K562 (cell line): Measurements from ENCODE around the gene PTPN7. TPM values are rescaled to one million over a fixed set of nuclear protein-coding genes. Genes with fewer than 3 reads are reported as not detected.

Experiments
- ATF7 ChIP-seq: fragments of 450-650 bp; IDR thresholded peaks from 2 replicates; pipeline ENCODE4 v1.7.1; 2014; ENCODE audit warnings: mild to moderate bottlenecking, moderate library complexity
- DNMT1 ChIP-seq: fragments of 450-650 bp; IDR thresholded peaks from 2 replicates; pipeline ENCODE4 v1.6.1; 2016; ENCODE audit warnings: antibody characterized with exemption, mild to moderate bottlenecking
- ETV5 ChIP-seq: sonication (generic); formaldehyde crosslinking; IDR thresholded peaks from 2 replicates; pipeline ENCODE4 v1.4.0; 2020; ENCODE audit warnings: low read depth, mild to moderate bottlenecking, missing genetic modification reagents
- FOXK1 ChIP-seq: sonication (generic); formaldehyde crosslinking; IDR thresholded peaks from 2 replicates; pipeline ENCODE4 v1.8.0; 2022; ENCODE audit warnings: missing genetic modification reagents, mild to moderate bottlenecking, borderline replicate concordance
- GABPB1 ChIP-seq: sonication (generic); formaldehyde crosslinking; IDR thresholded peaks from 2 replicates; pipeline ENCODE4 v1.8.0; 2022; ENCODE audit warnings: mild to moderate bottlenecking, missing genetic modification reagents
- HOXB6 ChIP-seq: fragments of 250-450 bp; sonication (Bioruptor Pico); IDR thresholded peaks from 2 replicates; pipeline ENCODE4 v1.5.1; 2022; ENCODE audit warnings: mild to moderate bottlenecking, borderline replicate concordance
- MEF2A ChIP-seq: IDR thresholded peaks from 2 replicates; pipeline ENCODE4 v1.6.1; 2011; ENCODE audit warnings: low read depth, mild to moderate bottlenecking, low read length, moderate library complexity; ENCODE audit not compliant: control insufficient read depth
- MYNN ChIP-seq, 2 experiments: sonication (generic); formaldehyde crosslinking in 1 of 2; IDR thresholded peaks; 2 replicates each; pipeline versions ENCODE4 v1.5.0 to v1.6.1; 2016 to 2020; ENCODE audit warnings: antibody characterized with exemption in 1 of 2, missing genetic modification reagents in 1 of 2
- NEUROD1 ChIP-seq: fragments of 150-350 bp; IDR thresholded peaks from 2 replicates; pipeline ENCODE4 v1.6.1; 2014; ENCODE audit warnings: borderline replicate concordance, low read length, low read depth; ENCODE audit not compliant: partially characterized antibody
- NR0B1 ChIP-seq: fragments of 450-650 bp; IDR thresholded peaks from one replicate; pipeline ENCODE4 v1.6.1; 2018; ENCODE audit warnings: mild to moderate bottlenecking, moderate library complexity; ENCODE audit not compliant: partially characterized antibody
- PHB2 ChIP-seq: fragments of 450-650 bp; IDR thresholded peaks from 2 replicates; pipeline ENCODE4 v1.6.1; 2017; ENCODE audit warnings: low read depth
- RBBP5 ChIP-seq: fragments of 200-600 bp; sonication (generic); IDR thresholded peaks from 2 replicates; pipeline ENCODE4 v1.6.1; 2012; ENCODE audit warnings: borderline replicate concordance, mild to moderate bottlenecking, low read length, control low read depth, inconsistent platforms; ENCODE audit not compliant: insufficient read depth, poor library complexity, severe bottlenecking
- RHOXF2B ChIP-seq: fragments of 250-450 bp; sonication (Bioruptor Pico); conservative IDR thresholded peaks from 2 replicates; pipeline ENCODE4 v1.5.1; 2021
- TAF15 ChIP-seq: fragments of 200-400 bp; formaldehyde crosslinking; IDR thresholded peaks from 2 replicates; pipeline ENCODE4 v1.6.1; 2017; ENCODE audit warnings: mild to moderate bottlenecking, low read depth, low read length, moderate library complexity
- TAF9B ChIP-seq: fragments of 450-650 bp; IDR thresholded peaks from 2 replicates; pipeline ENCODE4 v1.6.1; 2018; ENCODE audit warnings: mild to moderate bottlenecking; ENCODE audit not compliant: partially characterized antibody
- TARDBP ChIP-seq: fragments of 450-650 bp; IDR thresholded peaks from 2 replicates; pipeline ENCODE4 v1.6.1; 2016
- ZFP1 ChIP-seq: fragments of 450-650 bp; formaldehyde crosslinking; IDR thresholded peaks from 2 replicates; pipeline ENCODE4 v1.4.0; 2020; ENCODE audit warnings: mild to moderate bottlenecking, mixed read lengths
- ZKSCAN1 ChIP-seq: fragments of 150-350 bp; IDR thresholded peaks from 2 replicates; pipeline ENCODE4 v1.6.1; 2016; ENCODE audit warnings: low read depth, low read length
- ZNF197 ChIP-seq: fragments of 200-800 bp; sonication (Bioruptor generic); IDR thresholded peaks from 2 replicates; pipeline ENCODE4 v1.6.1; 2016; ENCODE audit warnings: low read depth, missing genetic modification characterization, missing compliant biosample characterization
- ZNF316 ChIP-seq: fragments of 450-650 bp; IDR thresholded peaks from 2 replicates; pipeline ENCODE4 v1.6.1; 2016
- ZNF354B ChIP-seq: fragments of 250-450 bp; sonication (Bioruptor Pico); IDR thresholded peaks from 2 replicates; pipeline ENCODE4 v1.4.0; 2020
- ZNF717 ChIP-seq: fragments of 250-450 bp; sonication (Bioruptor Pico); IDR thresholded peaks from 2 replicates; pipeline ENCODE4 v1.5.0; 2021
- polyA plus RNA-seq, 8 experiments: library from polyadenylated mRNA; depleted of rRNA in 4 of 8; stranded (reverse) in 5 of 8; unstranded in 3 of 8; fragments of >200 nt; fragmentation: Nextera tagmentation in 2 of 8; fragmentation: Illumina TruSeq in 1 of 8; extraction: Ambion mirVana in 2 of 8; extraction: Trizol in 1 of 8; gene quantifications; 2 replicates each; pipeline versions ENCODE4 v1.2.1 to v1.2.3, GENCODE V29; 2011 to 2014; ENCODE audit warnings: inconsistent platforms in 1 of 8, missing spikeins in 1 of 8
- total RNA-seq, 7 experiments: library from RNA; depleted of rRNA in 6 of 7; stranded (reverse); fragments of >200 nt in 6 of 7; fragmentation: Illumina TruSeq in 2 of 7; extraction: Trizol in 2 of 7; gene quantifications; 2 replicates each; pipeline versions ENCODE4 v1.2.1 to v1.2.3, GENCODE V29; 2011 to 2021; ENCODE audit warnings: low replicate concordance in 1 of 7
- TF ChIP-seq, protein P1 (sequence below): sonication (generic); formaldehyde crosslinking; IDR thresholded peaks from 2 replicates; pipeline ENCODE4 v1.8.0; 2023; ENCODE audit warnings: missing genetic modification reagents, mild to moderate bottlenecking, borderline replicate concordance

The PTPN7 gene
- total and polyA plus RNA-seq, 9 of the 15 experiments (the other 6 are each of a cell fraction or from before 2014, with no cell fraction given), result 18.7 to 144 (median 120) TPM

DNA sequence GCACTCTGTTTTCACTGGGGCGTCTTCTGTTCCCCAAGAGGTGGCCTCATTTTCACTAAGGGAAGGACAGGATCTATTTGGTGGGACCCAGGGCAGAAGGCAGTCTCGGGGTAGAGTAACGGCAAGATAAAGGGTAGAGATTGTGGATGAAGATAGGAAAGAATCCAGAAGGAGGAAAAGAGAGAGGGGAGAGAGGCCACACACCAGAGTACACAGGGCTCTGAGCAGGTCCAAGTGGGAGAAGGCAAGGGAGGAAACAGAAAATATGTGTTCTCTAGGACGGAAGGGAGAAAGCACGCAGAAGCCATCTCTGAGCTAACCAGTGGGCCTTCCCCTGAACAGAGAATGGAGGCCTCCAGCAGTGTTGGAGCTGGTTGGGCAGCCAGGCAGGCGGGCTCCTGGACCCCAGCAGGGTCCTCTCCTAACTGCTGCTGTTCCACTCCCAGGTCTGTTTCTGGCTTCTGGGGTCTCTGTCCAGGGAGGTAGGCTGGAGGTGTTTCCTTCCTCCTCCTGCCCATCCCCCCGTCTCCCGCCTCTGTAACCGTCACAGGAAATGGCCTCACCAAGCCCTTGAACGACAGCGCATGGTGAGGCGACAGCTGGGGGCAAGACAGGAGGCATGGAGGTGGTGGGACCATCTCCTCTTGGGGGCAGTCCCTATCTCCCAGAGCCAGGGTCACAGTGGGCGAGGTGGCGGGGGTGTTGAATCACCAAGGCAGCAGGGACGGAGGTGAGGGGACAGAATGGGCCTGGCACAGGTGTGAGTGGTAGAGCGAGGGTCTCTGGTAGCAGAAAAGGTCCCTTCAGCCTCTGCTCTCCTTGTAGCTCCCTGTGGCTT lies 649 bp downstream of the PTPN7 start (continued):
- TF ChIP-seq, protein P1, sequence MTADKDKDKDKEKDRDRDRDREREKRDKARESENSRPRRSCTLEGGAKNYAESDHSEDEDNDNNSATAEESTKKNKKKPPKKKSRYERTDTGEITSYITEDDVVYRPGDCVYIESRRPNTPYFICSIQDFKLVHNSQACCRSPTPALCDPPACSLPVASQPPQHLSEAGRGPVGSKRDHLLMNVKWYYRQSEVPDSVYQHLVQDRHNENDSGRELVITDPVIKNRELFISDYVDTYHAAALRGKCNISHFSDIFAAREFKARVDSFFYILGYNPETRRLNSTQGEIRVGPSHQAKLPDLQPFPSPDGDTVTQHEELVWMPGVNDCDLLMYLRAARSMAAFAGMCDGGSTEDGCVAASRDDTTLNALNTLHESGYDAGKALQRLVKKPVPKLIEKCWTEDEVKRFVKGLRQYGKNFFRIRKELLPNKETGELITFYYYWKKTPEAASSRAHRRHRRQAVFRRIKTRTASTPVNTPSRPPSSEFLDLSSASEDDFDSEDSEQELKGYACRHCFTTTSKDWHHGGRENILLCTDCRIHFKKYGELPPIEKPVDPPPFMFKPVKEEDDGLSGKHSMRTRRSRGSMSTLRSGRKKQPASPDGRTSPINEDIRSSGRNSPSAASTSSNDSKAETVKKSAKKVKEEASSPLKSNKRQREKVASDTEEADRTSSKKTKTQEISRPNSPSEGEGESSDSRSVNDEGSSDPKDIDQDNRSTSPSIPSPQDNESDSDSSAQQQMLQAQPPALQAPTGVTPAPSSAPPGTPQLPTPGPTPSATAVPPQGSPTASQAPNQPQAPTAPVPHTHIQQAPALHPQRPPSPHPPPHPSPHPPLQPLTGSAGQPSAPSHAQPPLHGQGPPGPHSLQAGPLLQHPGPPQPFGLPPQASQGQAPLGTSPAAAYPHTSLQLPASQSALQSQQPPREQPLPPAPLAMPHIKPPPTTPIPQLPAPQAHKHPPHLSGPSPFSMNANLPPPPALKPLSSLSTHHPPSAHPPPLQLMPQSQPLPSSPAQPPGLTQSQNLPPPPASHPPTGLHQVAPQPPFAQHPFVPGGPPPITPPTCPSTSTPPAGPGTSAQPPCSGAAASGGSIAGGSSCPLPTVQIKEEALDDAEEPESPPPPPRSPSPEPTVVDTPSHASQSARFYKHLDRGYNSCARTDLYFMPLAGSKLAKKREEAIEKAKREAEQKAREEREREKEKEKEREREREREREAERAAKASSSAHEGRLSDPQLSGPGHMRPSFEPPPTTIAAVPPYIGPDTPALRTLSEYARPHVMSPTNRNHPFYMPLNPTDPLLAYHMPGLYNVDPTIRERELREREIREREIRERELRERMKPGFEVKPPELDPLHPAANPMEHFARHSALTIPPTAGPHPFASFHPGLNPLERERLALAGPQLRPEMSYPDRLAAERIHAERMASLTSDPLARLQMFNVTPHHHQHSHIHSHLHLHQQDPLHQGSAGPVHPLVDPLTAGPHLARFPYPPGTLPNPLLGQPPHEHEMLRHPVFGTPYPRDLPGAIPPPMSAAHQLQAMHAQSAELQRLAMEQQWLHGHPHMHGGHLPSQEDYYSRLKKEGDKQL (CRISPR knock-in tag), result no peak
- TF ChIP-seq MYNN (IDR thresholded peaks at IDR 0.05) (no peak; the same call in none of the 2 replicates), MYNN (CRISPR knock-in tag; IDR thresholded peaks at IDR 0.05) (no peak), GABPB1 (CRISPR knock-in tag) (peak; percentile 59; the same call in 1 of the 2 replicates), ZNF316 (no peak), ZFP1 (peak; percentile 44; the same call in 1 of the 2 replicates), DNMT1 (0 out of 2 replicates have a peak, but pooled peaks have one; percentile 83), HOXB6 (CRISPR knock-in tag) (no peak), FOXK1 (no peak), TARDBP (0 out of 2 replicates have a peak, but pooled peaks have one; percentile 57), NR0B1 (no peak), ETV5 (peak; percentile 76), RBBP5 (peak; percentile 39), NEUROD1 (peak; percentile 65), PHB2 (peak; percentile 54; the same call in 1 of the 2 replicates), MEF2A (no peak), ZNF354B (no peak), ZNF717 (CRISPR knock-in tag) (no peak), ZKSCAN1 (peak; percentile 70; the same call in 1 of the 2 replicates), ZNF197 (CRISPR knock-in tag) (no peak), TAF9B (peak; percentile 76), TAF15 (no peak), ATF7 (0 out of 2 replicates have a peak, but pooled peaks have one; percentile 4), RHOXF2B (CRISPR knock-in tag) (no peak)
